Keratinocyte (primary cell): ENCODE measurements around the gene STYXL1.

Experiments
- CTCF ChIP-seq, 3 experiments: IDR thresholded peaks in 1 of 3; conservative IDR thresholded peaks in 1 of 3; optimal IDR thresholded peaks in 1 of 3; 2 replicates in 2 of 3; 3 replicates in 1 of 3; pipeline versions ENCODE3 to v1.5.1; 2011; ENCODE audit warnings: low read length in 3 of 3, mild to moderate bottlenecking in 3 of 3, moderate library complexity in 2 of 3, control low read depth in 1 of 3, inconsistent platforms in 1 of 3; ENCODE audit not compliant: insufficient read depth in 2 of 3; ENCODE audit errors: extremely low read depth in 1 of 3
- EZH2 ChIP-seq: IDR thresholded peaks from one replicate; pipeline ENCODE4 v1.6.1; 2012; ENCODE audit warnings: inconsistent platforms, mild to moderate bottlenecking, low read length, moderate library complexity

- TF ChIP-seq EZH2 (no peak), CTCF (optimal IDR thresholded peaks at IDR 0.05 in 1 of 3, IDR thresholded peaks at IDR 0.05 in 1 of 3, conservative IDR thresholded peaks at IDR 0.05 in 1 of 3; ENCODE audit: extremely low read depth in 1 of 3, insufficient read depth in 2 of 3, low read length in 3 of 3) (no peak)
These were observed 48.1 kb upstream of the STYXL1 start for GRCh38 chr7:76095908-76096307.
